Hematopoietic multipotent progenitor cell treated with erythropoietin and hydrocortisone succinate and interleukin-3 and kit ligand, for 4 days (in vitro differentiated cells): ENCODE data around the gene BEST1.
"Not testable (repeated sequence)": the region's sequence is repeated elsewhere in the genome, so short reads cannot be mapped to it uniquely, and the experiment has no call there.

Experiments used
- DNase-seq: peaks from one replicate; pipeline ENCODE4 v3.0.0-alpha.2; 2015

The BEST1 gene

DNA sequence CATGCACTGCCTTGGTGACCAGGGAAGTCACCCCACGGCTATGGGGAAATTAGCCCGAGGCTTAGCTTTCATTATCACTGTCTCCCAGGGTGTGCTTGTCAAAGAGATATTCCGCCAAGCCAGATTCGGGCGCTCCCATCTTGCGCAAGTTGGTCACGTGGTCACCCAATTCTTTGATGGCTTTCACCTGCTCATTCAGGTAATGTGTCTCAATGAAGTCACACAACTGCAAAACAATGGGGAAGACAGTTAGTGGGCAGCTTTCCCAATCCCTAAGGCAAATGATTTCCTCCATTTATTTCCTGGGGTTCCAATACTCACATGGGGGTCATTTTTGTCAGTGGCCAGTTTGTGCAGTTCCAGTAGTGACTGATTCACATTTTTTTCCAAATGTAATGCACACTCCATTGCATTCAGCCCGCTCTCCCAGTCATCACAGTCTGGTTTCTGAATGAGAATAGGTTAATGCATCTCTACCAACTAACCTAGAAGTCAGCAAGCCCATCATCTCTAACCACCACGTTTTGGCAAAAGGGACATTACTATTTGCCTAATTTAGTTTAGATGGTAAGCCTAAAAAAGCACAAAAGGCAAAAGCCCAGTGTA, 14.6 kb downstream of the BEST1 start:
- not testable (repeated sequence) for DNase-seq

DNA sequence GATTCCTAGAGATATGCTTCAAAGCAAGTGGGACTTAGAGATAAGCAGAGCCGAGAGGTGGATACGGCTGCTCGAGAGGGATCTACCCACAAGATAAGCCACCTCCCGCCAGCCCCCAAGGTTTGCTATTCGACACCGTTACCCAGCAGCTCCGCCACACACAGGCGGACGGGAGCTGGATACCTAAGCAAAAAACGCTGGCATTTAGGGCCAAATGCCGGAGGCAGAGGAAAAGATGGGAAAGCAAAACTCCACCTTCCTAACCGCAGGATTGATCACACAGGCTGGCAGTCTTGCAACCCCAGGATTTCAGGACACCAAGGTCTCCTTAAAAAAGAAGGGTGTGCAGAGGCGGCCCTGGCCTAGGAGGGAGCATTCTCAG, 16.6 kb downstream of the BEST1 start:
- DNase-seq = peak; percentile 90

DNA sequence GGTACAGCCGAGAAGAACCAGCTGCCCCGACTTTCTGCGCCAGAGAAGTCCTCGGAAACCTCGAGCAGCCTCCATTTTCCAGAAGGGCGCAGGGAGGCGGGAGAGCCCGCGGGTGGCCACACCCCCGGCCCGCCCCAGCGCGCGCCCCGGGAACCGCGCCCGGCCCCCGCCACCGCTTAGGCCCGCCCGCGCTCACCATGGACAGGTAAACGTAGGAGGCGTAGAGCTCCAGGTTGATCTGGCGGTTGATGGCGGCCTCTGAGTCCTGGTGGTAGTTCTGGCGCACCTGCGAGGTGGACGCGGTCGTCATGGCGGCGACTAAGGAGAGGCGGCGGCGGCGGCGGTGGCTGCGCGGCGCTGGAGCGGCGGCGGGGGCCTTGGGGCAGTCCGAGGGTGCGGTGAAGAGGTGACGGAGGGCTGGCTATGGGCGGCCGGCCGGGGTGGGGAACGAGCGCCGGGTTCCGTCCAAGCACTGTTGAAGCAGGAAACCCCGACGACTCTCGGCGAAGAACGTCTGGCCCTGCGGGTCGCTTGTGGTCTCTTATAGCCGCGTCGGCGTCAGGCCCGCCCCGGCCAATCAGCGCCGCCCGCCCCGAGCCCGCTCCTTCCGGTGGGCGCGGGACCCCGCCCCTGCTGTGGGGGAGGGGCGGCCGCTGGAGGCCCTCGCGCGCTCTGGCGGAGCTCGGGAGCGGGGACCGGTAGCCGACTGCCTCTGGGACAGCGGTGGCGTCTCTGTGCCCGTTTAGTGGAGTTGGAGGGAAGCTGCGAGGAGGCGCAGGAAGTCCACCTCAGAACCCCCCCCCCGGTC, 17.2 kb downstream of the BEST1 start, which contains the start of gene FTH1:
FTH1 (minus strand) TSS at position 519 of the 808 bp plus-strand sequence; CDS start at position 310, 209 bp downstream.
- DNase-seq = peak; percentile 96

DNA sequence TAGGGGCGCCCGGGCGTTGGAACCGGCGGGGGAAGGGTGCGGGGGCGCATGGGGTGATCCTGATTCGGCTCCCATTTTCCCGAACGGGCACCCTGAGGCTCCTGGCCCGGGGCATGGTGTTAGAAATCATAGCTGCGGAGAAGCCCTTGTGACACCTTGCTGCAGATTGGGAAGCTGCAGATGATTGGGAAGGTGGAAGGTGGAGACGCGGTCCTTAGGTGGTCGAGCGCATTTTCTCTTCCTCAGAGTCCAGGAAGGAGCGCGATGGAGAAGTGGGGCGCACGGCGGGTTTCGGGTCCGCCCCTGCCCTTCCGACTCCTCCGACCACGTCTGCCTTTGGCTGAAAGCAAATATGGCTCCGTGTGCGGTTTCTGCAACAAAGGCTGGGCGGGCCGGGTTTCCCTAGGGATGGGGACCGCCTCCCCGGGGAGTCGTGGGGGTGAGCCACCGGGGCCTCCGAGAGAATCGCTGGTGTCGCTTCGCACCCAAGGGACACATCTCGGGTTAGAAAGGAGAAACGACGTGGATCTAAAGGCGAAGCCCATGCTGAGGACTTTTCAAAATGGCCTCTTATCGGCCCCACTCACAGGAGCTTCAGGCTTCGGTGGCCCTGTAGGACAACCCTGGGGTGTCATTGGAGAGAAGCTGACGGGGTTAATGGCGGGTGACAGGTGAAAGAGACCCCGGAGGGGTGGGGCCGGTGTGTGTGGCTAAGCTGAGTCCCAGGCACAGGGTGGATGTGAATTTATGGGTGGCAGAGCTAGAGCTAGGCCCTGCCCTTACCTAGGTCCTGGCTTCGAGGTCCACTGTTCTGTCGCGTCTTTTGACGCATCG, 18.0 kb downstream of the BEST1 start:
- DNase-seq = peak; percentile 79

DNA sequence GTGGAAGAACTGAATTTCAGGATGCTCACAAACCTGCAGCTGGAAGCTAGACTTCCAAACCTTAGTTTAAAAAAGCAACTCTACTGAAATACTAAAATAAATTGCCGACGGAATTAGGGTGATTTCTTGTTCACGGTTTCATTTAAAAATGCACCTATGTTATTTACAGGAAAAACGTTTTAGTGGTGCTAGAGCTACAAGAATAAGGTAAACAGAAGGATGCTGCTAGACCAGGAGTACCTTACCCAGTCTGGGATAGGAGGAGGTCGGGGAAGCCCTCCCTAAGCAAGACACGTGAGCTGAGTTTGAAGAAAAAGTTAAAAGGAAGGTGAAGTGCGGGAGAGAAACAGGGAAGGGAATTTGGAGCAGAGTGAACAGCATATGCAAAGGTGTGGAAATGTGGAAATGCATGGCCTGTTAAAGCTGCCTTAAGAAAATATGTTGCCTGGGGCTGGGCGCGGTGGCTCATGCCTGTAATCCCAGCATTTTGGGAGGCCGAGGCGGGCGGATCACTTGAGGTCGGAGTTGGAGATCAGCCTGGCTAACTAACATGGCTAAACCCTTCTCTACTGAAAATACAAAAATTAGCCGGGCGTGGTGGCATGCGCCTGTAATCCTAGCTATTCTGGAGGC, 18.7 kb downstream of the BEST1 start:
- DNase-seq = no peak

DNA sequence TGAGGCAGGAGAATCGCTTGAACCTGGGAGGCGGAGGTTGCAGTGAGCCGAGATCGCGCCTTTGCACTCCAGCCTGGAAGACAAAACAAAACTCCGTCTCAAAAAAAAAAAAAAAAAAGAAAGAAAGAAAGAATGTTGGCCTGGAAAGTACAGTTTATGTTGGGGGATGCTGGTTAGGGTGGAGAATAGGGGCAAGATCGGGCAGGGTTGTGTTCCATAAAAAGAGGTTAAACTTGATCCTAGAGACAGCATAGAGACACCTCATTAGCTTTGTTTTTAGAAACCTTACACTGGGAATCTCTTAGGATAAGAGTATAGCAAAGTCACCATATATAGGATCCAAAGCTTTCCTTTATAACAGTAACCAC, 19.2 kb downstream of the BEST1 start:
- DNase-seq = no peak

DNA sequence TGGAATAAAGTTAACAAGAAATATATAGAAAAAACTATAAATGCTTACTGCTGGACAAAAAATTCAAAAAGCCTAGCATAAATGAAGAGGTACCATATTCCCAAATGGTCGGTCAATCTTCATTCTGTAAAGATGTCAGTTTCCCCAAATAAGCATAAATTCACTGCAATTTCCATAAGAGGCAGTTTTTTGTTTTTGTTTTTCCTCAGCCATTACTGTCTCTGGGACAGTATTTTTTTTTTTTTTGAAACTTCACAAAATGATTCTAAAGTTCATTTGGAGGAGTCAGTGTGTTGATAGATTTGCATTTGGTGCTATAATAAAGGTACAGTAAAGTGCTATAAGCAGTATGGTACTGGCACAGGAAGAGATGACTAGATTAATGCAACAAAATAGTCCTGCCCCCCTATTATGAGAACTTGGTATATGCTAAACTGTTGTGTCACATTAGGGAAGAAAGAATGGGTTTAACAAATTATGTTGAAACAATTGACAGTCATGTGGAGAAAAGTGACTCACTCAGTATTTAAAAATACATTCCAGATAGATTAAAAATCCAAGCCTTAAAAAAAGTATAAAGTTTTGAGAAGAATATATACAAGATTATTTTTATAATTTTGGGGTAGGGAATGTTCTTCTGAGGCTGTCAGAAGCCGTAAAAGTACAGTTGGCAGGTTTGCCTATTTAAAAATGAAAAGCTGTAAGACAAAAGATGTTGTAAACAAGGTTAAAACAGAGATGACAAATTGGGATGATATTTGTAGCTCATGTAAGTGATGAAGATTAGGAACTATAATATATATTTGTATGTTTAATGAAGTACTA, 19.9 kb downstream of the BEST1 start:
- peak; percentile 89 for DNase-seq

DNA sequence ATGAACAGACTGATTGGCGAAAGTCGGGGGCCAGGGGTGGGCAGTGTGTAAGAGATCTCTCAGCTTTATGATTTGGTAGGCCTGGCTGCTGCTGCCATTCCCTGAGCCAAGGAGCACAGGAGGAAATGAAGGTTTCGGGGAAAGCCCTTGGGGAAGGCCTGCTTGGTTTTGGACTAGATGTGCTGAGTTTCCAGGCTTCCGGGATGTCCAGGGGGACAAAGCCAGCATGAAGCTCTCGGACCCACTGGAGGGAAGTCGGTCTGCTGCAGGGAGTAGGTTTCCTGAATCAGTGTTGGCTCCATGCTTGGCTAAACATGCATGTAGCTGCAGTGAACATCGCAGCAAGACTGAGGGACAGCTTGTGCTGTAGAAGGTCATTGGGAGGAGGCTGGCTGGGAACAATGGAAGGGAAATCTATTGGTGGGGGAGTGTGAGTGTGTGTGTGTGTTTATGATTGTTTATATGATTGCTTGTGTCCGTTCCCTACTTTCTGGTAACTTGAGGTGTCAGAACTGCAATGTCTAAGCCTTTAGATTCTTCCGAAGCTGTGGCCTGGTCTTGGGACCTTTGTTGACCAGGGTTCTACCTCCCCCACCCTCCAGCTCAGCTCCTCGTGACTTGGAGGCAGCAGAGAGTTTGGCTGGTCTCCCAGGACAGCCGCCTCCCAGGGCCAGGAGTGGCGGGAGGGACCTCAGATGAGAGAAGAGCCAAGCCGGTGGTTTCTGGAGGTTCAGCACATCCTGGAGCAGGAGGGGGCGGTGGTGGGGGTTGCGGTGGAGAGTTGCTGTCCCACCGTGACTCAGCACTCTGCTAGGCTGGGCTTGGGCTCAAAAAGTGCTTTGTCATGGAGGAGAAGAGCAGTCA, 21.3 kb downstream of the BEST1 start:
- DNase-seq = peak; percentile 99

DNA sequence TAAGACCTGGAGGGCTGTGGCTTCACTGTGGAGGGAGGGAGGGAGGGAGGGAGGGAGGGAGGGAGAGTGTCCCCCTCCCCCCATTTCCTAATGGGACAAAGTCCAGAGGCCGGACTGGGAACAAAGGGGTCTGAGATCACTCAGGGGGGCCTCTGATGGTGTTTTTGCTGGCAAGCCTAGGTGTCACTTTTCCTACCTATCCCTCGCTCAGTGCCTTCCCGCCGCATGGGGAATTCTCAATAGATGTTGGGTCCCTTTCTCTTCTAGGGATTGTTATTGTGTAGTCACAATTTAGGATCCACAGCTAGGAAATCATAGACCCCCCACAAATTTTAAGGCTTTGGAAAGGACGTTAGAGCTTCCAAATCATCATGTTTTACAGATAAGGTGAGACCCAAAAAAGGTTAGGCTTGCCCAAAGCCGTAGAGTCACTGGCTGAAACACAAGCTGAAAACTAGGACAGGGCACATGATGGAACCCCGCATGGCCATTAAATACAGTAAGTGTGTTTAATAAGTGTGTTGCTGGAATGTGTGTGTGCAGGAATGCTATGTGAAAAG, 22.0 kb downstream of the BEST1 start:
- no peak for DNase-seq

DNA sequence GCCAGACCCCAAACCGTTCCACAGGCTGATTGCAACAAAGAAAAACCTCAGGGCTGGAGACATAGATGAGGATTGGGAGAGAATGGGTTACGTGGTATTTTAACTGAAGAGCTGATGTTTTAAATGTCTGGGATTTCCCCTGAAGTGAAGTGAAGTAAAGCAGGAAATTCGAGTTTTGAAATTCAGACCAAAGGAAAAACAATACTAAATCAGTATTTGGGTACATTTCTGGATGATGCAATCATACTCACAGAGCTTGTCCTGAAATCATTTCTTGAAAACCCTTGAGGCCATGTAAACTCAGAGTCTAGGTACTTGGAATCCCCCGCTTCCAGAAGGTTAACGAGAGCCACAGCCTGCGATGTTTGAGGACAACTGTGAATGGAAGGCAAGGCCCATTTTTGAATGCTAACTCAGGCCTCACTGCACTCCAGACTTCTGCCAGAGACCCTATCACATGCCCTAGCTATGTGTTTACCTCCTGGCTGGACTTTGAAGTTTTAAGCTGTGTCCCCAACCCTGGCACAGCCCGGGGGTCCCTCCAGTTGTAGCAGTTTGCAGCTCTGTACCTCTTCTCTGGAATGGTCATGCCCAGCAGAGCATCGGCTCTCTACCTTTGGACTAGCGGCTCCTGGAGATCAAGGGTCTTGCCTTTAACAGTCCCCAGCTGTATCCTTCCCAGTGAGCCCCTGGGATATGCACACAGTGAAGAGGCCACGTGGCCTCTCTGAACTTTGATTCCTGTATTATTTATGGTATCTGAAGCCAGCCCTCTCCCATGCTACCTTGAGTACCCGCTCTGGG, 22.7 kb downstream of the BEST1 start:
- DNase-seq = peak; percentile 44

DNA sequence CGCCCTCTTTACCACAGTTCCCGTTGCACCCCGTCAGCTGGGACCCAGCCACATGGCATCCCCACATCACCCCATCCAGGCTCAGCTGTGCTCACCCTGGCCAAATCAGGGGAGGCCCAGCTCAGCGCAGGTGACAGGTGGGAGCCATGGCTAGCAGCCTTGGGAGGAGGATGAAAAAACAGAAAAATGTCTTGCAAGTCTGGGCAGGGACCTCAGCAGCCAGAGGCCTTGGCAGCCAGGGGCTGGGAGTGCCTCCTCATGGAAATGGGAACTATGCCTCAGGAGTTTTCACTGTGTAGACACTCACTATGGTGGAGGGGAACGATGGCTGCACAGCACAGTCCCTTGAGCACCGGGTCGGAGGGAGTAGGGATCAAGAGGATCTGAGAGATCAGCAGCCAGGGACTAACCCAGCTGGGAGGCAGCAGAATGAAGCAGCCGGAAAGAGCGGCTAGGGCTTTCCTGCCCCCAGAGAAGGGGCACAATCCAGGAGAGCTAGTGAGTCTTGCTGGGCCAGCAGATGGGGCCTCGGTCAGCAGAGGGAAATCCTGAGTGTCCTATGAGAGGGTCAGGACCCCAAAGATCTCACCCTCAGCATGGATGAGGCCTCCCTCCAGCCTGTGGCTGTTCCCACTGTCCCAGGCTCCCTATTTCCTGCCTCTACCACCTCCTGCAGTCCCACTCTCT, 23.5 kb downstream of the BEST1 start:
- DNase-seq = no peak

DNA sequence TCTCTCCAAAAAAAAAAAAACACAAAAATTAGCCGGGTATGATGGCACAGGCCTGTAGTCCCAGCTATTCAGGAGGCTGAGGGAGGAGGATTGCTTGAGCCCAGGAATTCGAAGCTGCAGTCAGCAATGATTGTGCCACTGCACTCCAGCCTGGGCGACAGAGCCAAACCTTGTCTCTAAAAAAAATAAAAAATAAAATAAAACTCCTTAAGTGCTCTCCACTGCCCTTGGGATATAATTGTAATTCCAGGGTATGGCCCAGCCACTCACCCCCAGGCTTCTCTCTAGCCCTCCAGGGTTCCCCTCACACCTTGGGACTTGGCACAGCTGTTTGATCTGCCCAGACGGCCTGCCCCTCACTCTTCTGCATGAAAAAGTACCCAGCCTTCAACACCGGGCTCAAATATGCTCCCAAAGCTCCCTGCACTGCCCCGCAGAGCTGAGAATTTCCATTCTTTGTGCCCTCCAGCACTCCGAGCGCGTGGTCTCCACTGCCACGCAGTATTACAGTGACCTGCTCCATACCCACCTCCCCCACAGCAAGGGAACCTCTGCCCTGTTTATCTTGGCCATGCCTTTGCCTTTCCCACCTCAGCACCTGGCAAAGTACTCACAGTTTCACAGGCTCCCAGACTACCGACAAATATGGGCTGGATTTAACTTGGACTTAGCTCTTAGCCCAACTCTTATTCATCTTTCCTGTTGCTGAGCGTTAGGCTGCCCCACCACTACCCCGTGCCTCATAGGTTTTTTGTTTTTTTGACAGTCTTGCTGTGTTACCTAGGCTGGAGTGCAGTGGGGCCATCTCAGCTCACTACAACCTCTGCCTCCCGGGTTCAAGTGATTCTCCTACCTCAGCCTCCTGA, 24.8 kb downstream of the BEST1 start:
- DNase-seq = no peak

DNA sequence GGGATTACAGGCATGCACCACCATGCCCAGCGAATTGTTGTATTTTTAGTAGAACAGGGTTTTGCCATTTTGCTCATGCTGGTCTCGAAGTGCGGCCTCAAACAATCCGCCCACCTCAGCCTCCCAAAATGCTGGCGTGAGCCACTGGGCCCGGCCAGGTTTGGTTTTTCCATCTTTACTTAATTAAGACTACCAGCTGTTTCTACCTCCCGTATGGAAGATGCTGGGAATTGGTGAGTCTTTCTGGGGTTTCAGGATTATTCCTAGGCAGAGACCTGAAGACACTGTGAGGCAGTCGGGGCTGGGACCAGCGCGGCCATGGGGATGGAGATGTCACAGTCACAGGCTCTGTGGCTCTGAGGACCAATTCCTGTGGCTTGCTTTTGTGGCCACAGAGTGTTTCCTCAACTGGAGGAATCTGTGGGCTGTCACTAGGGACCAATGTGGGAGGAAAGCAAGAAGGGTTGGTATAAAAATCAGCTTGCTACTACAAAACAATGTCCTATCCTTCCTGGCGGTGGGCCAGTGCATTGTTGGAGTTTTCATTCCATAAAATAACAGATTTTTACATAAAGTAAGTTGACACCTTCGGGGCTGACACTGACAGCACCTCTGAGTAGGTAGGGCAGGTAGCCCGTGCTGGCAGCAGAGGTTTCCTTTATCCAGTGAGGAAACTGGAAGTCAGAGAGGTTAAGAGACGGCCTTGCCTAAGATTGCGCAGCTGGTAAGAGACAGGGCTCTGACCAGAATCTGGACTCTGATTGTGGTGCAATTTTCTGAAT, 25.7 kb downstream of the BEST1 start:
- no peak for DNase-seq

DNA sequence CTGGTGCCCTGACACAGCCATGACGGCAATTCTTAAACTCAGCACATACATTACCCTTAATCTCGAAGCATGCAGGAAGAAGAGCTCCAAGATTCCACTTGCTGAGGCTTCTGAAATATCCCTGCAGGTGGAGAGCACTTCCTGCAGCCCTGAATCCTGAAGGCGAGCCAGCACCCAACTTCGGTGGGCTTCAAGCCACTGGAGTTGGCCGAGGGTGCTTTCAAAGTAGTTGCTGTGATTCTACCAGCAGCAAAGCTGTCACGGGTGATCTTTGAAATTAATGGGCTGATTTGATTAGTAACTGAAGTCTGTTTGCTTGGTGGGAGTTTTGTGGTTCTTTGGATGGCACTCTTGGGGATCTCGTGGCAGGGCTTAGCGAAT, 26.3 kb downstream of the BEST1 start:
- no peak for DNase-seq

DNA sequence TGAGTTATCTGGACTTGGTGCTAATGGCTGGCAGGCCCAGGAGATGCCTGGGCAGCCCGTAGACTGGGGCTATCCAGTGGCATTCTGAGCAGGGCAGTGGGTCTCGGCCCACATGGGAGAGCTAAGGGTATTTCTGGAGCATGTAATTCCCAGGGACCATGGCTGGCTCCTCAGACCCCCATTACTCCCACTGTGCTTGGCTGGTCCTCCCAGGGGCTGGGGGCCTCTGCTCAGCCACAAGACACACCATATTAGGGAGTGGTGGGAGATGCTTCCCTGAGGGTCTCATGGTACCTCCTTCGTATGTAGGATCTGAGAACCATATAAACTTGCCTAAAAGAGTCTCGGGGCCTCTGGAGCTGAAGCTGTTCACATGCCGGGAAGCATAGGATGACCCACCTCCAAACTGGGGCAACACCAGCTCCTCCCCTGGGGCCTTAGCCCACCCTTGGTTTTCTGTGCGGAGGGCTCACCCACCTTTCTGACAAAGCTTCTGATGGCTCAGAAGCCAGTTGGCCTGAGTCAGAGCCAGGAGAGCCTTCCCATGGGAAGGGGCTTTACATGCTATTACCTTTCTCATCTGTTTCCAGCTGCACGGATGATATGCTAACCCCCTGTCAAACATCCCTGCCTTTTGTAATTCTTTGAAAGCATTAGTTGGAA, 26.8 kb downstream of the BEST1 start:
- DNase-seq = no peak

DNA sequence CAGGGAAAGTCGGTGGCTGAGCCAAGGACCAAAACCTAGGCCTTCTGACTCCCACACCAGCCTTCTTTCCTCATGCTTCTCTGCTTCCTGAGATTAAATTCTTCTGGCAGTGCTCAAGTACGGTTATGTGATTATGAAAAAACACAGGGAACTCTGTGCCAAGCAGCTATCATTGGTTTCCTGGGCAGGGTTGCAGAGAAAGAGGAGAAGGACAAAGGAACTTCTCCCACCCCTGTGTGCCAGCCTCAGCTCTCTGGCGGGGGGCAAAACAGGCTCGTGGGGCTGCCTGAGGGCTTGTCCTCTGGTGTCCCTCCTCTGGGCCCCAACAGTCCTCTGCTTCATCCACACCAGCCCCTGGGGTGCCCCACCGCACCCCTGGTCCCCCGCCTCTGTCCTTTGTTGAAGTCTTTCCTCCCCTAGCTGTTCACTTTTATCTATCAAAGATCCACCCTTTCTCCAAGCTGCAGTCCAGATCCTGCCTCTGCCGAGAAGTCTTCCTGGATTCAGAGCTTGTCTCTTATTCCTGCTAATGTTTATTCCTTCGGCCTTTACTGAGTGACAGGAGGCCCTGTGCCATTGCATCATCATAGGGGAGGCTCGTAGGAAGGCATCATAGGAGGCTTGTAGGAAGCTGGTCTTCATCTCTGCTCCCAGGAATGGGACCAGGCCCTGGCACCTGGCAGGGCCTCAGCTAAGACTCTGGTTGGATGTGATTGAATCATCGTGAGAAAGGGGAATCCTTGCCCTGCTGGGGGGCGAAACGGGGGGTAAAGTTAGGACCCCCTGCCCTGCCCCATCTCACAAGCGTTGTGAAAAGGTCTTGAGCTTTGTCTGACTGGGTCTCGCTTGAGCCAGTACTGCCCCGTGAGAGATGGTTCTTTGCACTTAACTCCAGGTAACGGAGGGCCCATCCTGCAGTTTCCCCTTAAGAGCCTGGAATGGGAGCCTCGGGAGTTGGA, 28.8 kb downstream of the BEST1 start:
- DNase-seq = no peak
